ENCODE results near the gene AKT1S1. TPM values are rescaled to one million over a fixed set of nuclear protein-coding genes. Genes with fewer than 3 reads are reported as not detected.

The AKT1S1 gene
- total and polyA plus RNA-seq, 8 donors = 24.7 to 42.9 (median 32.8) TPM

DNA sequence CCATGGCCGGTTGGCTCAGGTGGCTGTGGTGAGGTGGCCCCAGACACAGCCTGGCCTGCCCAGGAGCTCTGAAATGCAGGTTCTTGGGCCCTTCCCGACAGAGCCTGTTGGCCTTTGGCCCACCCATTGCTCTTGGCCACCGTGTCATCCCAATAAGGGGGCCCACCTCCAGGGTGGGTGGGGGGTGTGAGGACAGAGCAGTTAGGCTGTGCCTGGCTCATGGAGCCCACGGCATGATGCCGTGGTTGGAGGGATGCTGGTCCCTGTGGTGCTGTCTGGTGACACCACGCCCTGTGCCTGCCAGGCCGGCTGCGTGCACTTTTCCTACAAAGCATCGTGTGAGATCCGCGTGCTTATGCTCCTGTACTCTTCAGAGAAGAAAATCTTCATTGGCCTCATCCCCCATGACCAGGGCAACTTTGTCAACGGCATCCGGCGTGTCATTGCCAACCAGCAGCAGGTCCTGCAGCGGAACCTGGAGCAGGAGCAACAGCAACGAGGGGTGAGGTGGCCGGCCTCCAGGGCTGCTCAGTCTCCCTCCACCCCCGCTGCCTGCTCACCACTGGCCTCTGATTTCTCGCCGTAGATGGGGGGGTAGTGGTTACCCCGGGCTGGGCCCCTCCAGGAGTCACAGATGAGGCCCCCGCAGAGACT lies 17.3 kb downstream of the AKT1S1 start:
- intact Hi-C loops (cut with DNase I) = no loop called here
- DNase-seq (peak in 2 of 4 donors; percentile 33 to 75), ATAC-seq (no peak)
- TF ChIP-seq, protein P1, sequence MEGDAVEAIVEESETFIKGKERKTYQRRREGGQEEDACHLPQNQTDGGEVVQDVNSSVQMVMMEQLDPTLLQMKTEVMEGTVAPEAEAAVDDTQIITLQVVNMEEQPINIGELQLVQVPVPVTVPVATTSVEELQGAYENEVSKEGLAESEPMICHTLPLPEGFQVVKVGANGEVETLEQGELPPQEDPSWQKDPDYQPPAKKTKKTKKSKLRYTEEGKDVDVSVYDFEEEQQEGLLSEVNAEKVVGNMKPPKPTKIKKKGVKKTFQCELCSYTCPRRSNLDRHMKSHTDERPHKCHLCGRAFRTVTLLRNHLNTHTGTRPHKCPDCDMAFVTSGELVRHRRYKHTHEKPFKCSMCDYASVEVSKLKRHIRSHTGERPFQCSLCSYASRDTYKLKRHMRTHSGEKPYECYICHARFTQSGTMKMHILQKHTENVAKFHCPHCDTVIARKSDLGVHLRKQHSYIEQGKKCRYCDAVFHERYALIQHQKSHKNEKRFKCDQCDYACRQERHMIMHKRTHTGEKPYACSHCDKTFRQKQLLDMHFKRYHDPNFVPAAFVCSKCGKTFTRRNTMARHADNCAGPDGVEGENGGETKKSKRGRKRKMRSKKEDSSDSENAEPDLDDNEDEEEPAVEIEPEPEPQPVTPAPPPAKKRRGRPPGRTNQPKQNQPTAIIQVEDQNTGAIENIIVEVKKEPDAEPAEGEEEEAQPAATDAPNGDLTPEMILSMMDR (IDR thresholded peaks at IDR 0.05) = no peak
- H3K4me1 ChIP-seq = peaks cover 4 to 5% of the 10 kb centered on the region in 2 donors
- H3K27me3 ChIP-seq = no peaks in the 10 kb centered on the region
- peaks cover 0 to 98% of the 10 kb centered on the region in 2 donors for H3K36me3 ChIP-seq
- no peak overlapping the region for H3K27ac ChIP-seq
- H3K9me3 ChIP-seq = no peaks in the 10 kb centered on the region
- no peak overlapping the region for H3K4me3 ChIP-seq

DNA sequence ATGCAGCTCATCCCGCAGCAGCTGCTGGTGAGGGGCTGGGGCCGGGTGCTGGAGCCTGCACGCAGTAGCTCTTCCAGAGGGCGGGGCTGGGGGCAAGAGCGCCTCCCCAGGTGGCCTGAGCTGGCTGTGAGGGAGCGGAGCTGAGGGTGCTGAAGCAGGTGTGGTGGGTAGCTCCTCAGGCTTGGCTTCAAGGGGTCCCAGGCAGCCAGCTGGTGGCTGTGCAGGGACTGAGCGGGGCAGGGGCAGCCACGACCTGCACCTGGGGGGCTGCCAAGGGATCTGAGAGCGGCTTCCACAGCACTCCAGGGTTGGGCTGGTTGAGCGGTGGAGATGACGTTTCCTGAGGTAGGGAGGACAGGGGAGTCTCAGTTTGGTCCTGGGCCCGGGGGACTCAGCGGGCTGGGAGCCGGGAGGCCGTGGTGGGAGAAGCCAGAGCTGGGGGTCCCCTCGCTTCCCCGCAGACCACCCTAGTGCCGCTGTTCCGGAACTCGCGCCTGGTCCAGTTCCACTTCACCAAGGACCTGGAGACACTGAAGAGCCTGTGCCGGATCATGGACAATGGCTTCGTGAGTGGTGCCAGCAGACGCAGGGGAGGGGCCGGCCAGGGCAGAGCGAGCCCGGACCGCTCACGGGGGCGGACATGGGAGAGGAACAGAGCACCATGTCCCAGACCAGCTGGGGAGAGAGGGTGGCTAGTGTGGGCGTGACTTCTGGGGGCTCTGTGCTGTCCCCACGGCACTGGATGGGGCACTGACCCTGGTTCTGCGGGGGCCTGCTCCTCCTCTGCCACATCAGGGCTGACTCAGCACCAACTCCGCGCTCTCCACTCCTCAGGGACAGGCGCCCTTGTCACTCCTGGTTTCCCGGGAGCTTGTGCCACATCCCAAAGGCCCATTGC lies 18.8 kb downstream of the AKT1S1 start:
- intact Hi-C loops (cut with DNase I) = no loop called here
- peaks cover 5 to 8% of the 10 kb centered on the region in 2 donors for H3K4me1 ChIP-seq
- H3K27me3 ChIP-seq = no peaks in the 10 kb centered on the region
- TF ChIP-seq, protein P1 (IDR thresholded peaks at IDR 0.05) = no peak
- ATAC-seq = no peak
- H3K4me3 ChIP-seq = no peak overlapping the region
- no peak overlapping the region for H3K27ac ChIP-seq
- peaks cover 0 to 91% of the 10 kb centered on the region in 2 donors for H3K36me3 ChIP-seq
- H3K9me3 ChIP-seq = no peaks in the 10 kb centered on the region
- DNase-seq = peak in 2 of 4 donors; percentile 33 to 70

DNA sequence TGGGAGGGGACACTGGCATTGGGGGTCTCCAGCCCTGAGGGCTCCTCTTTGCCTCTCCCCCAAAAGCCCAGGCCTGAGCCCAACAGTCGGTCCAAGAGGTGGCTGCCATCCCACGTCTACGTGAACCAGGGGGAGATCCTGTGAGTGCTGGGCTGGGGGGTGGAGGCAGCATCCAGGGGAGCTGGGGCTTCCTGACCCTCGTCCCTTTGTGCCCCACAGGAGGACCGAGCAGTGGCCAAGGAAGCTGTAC lies 19.4 kb downstream of the AKT1S1 start:
- Histone ChIP-seq H3K36me3 (peaks cover 0 to 85% of the 10 kb centered on the region in 2 donors), H3K4me1 (peaks cover 9 to 14% of the 10 kb centered on the region in 2 donors)
- TF ChIP-seq, protein P1 (IDR thresholded peaks at IDR 0.05) = no peak

DNA sequence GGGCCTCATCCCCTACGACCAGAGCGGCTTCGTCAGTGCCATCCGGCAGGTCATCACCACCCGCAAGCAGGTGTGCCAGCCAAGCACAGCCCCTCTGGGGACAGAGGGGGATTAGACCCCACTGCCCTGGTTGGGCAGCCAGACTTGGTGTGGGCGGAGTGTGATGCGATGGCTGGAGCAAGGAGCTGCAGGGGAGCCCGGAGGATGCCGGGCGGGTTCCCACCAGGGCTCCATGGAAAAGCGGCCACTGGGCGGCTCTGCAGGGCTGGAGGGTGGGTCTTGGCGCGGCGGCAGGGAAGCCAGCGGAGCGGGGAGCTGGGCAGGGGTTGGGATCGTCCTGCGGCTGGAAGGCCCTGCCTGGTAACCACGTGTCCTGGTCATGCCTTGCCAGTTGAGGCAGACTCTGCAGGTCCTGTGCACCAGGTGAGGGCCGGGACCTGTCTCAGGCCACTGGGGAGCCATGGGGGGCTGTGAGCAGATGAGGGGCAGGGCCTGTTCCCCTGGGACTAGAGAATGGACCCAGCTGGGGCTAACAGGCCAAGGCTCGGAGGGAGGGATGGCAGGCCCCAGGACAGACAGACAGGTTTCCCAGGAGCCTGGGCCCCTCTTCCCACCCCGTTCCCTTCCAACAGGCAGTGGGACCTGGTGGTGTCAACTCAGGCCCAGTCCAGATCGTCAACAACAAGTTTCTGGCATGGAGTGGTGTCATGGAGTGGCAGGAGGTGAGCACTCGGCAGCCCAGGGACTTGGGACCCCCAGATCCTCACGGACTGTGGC lies 19.9 kb downstream of the AKT1S1 start:
- peak in 1 of 4 donors; percentile 75 for DNase-seq
- intact Hi-C loops (cut with DNase I) = no loop called here
- Histone ChIP-seq H3K27me3 (peaks cover 0 to 1% of the 10 kb centered on the region in 2 donors), H3K4me3 (no peak overlapping the region), H3K27ac (no peak overlapping the region), H3K36me3 (peaks cover 0 to 80% of the 10 kb centered on the region in 2 donors), H3K9me3 (no peaks in the 10 kb centered on the region), H3K4me1 (peaks cover 13 to 19% of the 10 kb centered on the region in 2 donors)
- no peak for ATAC-seq
- TF ChIP-seq, protein P1 (IDR thresholded peaks at IDR 0.05) = no peak

More for the DNA sequence above, 19.4 kb downstream of the AKT1S1 start:
- DNase-seq = peak in 1 of 4 donors; percentile 39
- intact Hi-C loops (cut with DNase I) = no loop called here
- no peak overlapping the region for H3K4me3 ChIP-seq
- no peak overlapping the region for H3K27ac ChIP-seq
- no peaks in the 10 kb centered on the region for H3K27me3 ChIP-seq
- ATAC-seq = no peak
- H3K9me3 ChIP-seq = no peaks in the 10 kb centered on the region

All from left lung (tissue), 10 donors.